Hepatocyte (in vitro differentiated cells): Measurements from ENCODE around the gene RGL3. TPM values are rescaled to one million over a fixed set of nuclear protein-coding genes. Genes with fewer than 3 reads are reported as not detected.

Source experiments
- DNase-seq: peaks from one replicate; pipeline ENCODE4 v3.0.0-alpha.2; 2016; ENCODE audit warnings: low spot score
- H2AFZ ChIP-seq: fragments of 200-600 bp; sonication (generic); 2 replicates; pipeline ENCODE4 v1.6.0; 2016; ENCODE audit warnings: antibody characterized with exemption, mild to moderate bottlenecking
- H3K27ac ChIP-seq: fragments of 200-600 bp; sonication (generic); 2 replicates; pipeline ENCODE4 v1.5.1; 2016; ENCODE audit warnings: mild to moderate bottlenecking
- H3K27me3 ChIP-seq: fragments of 200-600 bp; sonication (generic); 2 replicates; pipeline ENCODE4 v1.6.1; 2016
- H3K36me3 ChIP-seq: fragments of 200-600 bp; sonication (generic); replicated peaks from 2 replicates; pipeline ENCODE4 v1.5.1; 2016; ENCODE audit warnings: low read depth; ENCODE audit not compliant: insufficient read depth
- H3K4me1 ChIP-seq: fragments of 200-600 bp; sonication (generic); 2 replicates; pipeline ENCODE4 v1.5.1; 2016; ENCODE audit warnings: mild to moderate bottlenecking, moderate library complexity; ENCODE audit not compliant: insufficient read depth
- H3K4me2 ChIP-seq: fragments of 200-600 bp; sonication (generic); 2 replicates; pipeline ENCODE4 v1.6.0; 2016
- H3K4me3 ChIP-seq: fragments of 200-600 bp; sonication (generic); 2 replicates; pipeline ENCODE4 v1.5.1; 2016; ENCODE audit warnings: mild to moderate bottlenecking
- H3K79me2 ChIP-seq: fragments of 200-600 bp; sonication (generic); 2 replicates; pipeline ENCODE4 v1.6.0; 2017; ENCODE audit warnings: mild to moderate bottlenecking
- H3K9me2 ChIP-seq: fragments of 200-600 bp; sonication (generic); replicated peaks from 2 replicates; pipeline ENCODE4 v1.6.0; 2017; ENCODE audit warnings: mild to moderate bottlenecking; ENCODE audit not compliant: insufficient read depth
- H3K9me3 ChIP-seq: fragments of 200-600 bp; sonication (generic); 2 replicates; pipeline ENCODE4 v1.5.1; 2016; ENCODE audit warnings: low read depth, mild to moderate bottlenecking
- H4K20me1 ChIP-seq: fragments of 200-600 bp; sonication (generic); 2 replicates; pipeline ENCODE4 v1.6.0; 2016; ENCODE audit warnings: mild to moderate bottlenecking; ENCODE audit not compliant: insufficient read depth, poor library complexity, severe bottlenecking
- EZH2 ChIP-seq: fragments of 200-600 bp; sonication (generic); IDR thresholded peaks from 2 replicates; pipeline ENCODE4 v1.6.1; 2016; ENCODE audit warnings: antibody characterized with exemption, mild to moderate bottlenecking, borderline replicate concordance
- EZH2phosphoT487 ChIP-seq: fragments of 200-600 bp; sonication (generic); IDR thresholded peaks from one replicate; pipeline ENCODE4 v1.6.1; 2018; ENCODE audit warnings: antibody characterized with exemption, mild to moderate bottlenecking, low read depth, moderate library complexity; ENCODE audit not compliant: unreplicated experiment, severe bottlenecking
- WGBS: methylation state at CpG from one replicate; pipeline ENCODE4 v1.1.6; 2016; ENCODE audit warnings: low lambda C conversion rate; ENCODE audit errors: missing lambda C conversion rate; 5-methylcytosine and 5-hydroxymethylcytosine counted together
- polyA plus RNA-seq: library from polyadenylated mRNA; unstranded; fragments of >200 nt; fragmentation: Nextera tagmentation; extraction: Ambion mirVana; gene quantifications from 2 replicates; pipeline ENCODE4 v1.2.1, GENCODE V29; 2016
- total RNA-seq: library from RNA; depleted of rRNA; stranded (reverse); fragments of >200 nt; gene quantifications from 2 replicates; pipeline ENCODE4 v1.2.3, GENCODE V29; 2014
- TF ChIP-seq, protein P1 (sequence below): fragments of 200-600 bp; sonication (generic); IDR thresholded peaks from 2 replicates; pipeline ENCODE4 v1.5.1; 2016; ENCODE audit warnings: antibody characterized with exemption, mild to moderate bottlenecking; ENCODE audit not compliant: poor library complexity

The RGL3 gene
- total and polyA plus RNA-seq, 2 experiments from 2014 or later: 20.6 to 55.6 TPM

- Histone ChIP-seq H2AFZ (no peak overlapping the region), H3K27ac (peak overlapping the region; percentile 45), H3K9me3 (no peaks in the 10 kb centered on the region)
Measured at GRCh38 chr19:11404588-11405222, 14.4 kb downstream of the RGL3 start.

GRCh38 chr19:11401808-11402543, 17.1 kb downstream of the RGL3 start:
- no peaks in the 10 kb centered on the region for H3K27me3 ChIP-seq
- H3K4me2 ChIP-seq: no peak overlapping the region
- H3K9me2 ChIP-seq: no peaks in the 10 kb centered on the region
- WGBS: 88% methylated on average over 4 of the region's 9 CpGs
- no peak overlapping the region for H2AFZ ChIP-seq
- no peaks in the 10 kb centered on the region for H3K4me1 ChIP-seq
- no peak overlapping the region for H3K4me3 ChIP-seq
- H3K27ac ChIP-seq: no peak overlapping the region
- H3K36me3 ChIP-seq: no peaks in the 10 kb centered on the region
- no peaks in the 10 kb centered on the region for H3K9me3 ChIP-seq
- no peaks in the 10 kb centered on the region for H3K79me2 ChIP-seq
- DNase-seq: no peak
- TF ChIP-seq, protein P1, sequence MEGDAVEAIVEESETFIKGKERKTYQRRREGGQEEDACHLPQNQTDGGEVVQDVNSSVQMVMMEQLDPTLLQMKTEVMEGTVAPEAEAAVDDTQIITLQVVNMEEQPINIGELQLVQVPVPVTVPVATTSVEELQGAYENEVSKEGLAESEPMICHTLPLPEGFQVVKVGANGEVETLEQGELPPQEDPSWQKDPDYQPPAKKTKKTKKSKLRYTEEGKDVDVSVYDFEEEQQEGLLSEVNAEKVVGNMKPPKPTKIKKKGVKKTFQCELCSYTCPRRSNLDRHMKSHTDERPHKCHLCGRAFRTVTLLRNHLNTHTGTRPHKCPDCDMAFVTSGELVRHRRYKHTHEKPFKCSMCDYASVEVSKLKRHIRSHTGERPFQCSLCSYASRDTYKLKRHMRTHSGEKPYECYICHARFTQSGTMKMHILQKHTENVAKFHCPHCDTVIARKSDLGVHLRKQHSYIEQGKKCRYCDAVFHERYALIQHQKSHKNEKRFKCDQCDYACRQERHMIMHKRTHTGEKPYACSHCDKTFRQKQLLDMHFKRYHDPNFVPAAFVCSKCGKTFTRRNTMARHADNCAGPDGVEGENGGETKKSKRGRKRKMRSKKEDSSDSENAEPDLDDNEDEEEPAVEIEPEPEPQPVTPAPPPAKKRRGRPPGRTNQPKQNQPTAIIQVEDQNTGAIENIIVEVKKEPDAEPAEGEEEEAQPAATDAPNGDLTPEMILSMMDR: no peak
- TF ChIP-seq EZH2: no peak
- TF ChIP-seq EZH2phosphoT487: no peak
- H4K20me1 ChIP-seq: no peaks in the 10 kb centered on the region

More at GRCh38 chr19:11404588-11405222, 14.4 kb downstream of the RGL3 start:
- Histone ChIP-seq H3K4me1 (no peaks in the 10 kb centered on the region), H3K4me2 (no peak overlapping the region), H3K27me3 (no peaks in the 10 kb centered on the region), H3K4me3 (no peak overlapping the region), H3K79me2 (no peaks in the 10 kb centered on the region), H4K20me1 (no peaks in the 10 kb centered on the region), H3K9me2 (no peaks in the 10 kb centered on the region), H3K36me3 (no peaks in the 10 kb centered on the region)
- TF ChIP-seq EZH2 (no peak), EZH2phosphoT487 (no peak)
- TF ChIP-seq, protein P1: no peak
- peak; percentile 39 for DNase-seq
- WGBS: 78% methylated on average over 9 of the region's 9 CpGs

GRCh38 chr19:11400798-11401197, 18.3 kb downstream of the RGL3 start:
- no peaks in the 10 kb centered on the region for H3K79me2 ChIP-seq
- whole genome bisulfite sequencing: 95% methylated on average over 1 of the region's 1 CpG
- DNase-seq: no peak
- no peak overlapping the region for H2AFZ ChIP-seq
- no peak overlapping the region for H3K27ac ChIP-seq
- H3K9me2 ChIP-seq: no peaks in the 10 kb centered on the region
- TF ChIP-seq, protein P1: no peak
- no peak for TF ChIP-seq EZH2phosphoT487
- no peaks in the 10 kb centered on the region for H4K20me1 ChIP-seq
- H3K27me3 ChIP-seq: no peaks in the 10 kb centered on the region
- no peaks in the 10 kb centered on the region for H3K9me3 ChIP-seq
- no peaks in the 10 kb centered on the region for H3K36me3 ChIP-seq
- H3K4me1 ChIP-seq: no peaks in the 10 kb centered on the region
- H3K4me3 ChIP-seq: no peak overlapping the region
- no peak overlapping the region for H3K4me2 ChIP-seq
